Progenitor cell of endocrine pancreas (in vitro differentiated cells): Measurements from ENCODE around the gene UBE2L3. TPM values are rescaled to one million over a fixed set of nuclear protein-coding genes. Genes with fewer than 3 reads are reported as not detected.
A peak's percentile ranks its signal among the peaks of the same experiment; 100 is the strongest.

Experiments used
- DNase-seq: peaks from one replicate; pipeline ENCODE4 v3.0.0; 2021; ENCODE audit warnings: low spot score; ENCODE audit not compliant: unreplicated experiment
- H3K27ac Mint-ChIP-seq: 2 replicates; pipeline ENCODE4 v1.8.0; 2021; ENCODE audit warnings: mild to moderate bottlenecking, moderate library complexity, mixed read lengths
- H3K27me3 Mint-ChIP-seq: 2 replicates; pipeline ENCODE4 v1.8.0; 2021; ENCODE audit warnings: mixed read lengths
- H3K36me3 Mint-ChIP-seq: 2 replicates; pipeline ENCODE4 v1.8.0; 2022; ENCODE audit warnings: mixed read lengths; ENCODE audit not compliant: insufficient read depth
- H3K4me1 Mint-ChIP-seq: 2 replicates; pipeline ENCODE4 v1.8.0; 2021; ENCODE audit warnings: low read depth, mixed read lengths
- H3K4me3 Mint-ChIP-seq: 2 replicates; pipeline ENCODE4 v1.8.0; 2021; ENCODE audit warnings: low read depth, mild to moderate bottlenecking, moderate library complexity, mixed read lengths
- H3K9me3 Mint-ChIP-seq: 2 replicates; pipeline ENCODE4 v1.8.0; 2021; ENCODE audit warnings: low read depth, mixed read lengths
- total RNA-seq: library from RNA; stranded (reverse); gene quantifications from 2 replicates; pipeline ENCODE4 v1.2.1, GENCODE V29; 2021
- TF ChIP-seq, protein P1 (sequence below): fragments of 200-600 bp; sonication (generic); IDR thresholded peaks from one replicate; pipeline ENCODE4 v1.5.0; 2021; ENCODE audit warnings: antibody characterized with exemption, mild to moderate bottlenecking; ENCODE audit not compliant: unreplicated experiment

The UBE2L3 gene
- total RNA-seq, 1 donor from 2014 or later: 67.4 TPM

DNA sequence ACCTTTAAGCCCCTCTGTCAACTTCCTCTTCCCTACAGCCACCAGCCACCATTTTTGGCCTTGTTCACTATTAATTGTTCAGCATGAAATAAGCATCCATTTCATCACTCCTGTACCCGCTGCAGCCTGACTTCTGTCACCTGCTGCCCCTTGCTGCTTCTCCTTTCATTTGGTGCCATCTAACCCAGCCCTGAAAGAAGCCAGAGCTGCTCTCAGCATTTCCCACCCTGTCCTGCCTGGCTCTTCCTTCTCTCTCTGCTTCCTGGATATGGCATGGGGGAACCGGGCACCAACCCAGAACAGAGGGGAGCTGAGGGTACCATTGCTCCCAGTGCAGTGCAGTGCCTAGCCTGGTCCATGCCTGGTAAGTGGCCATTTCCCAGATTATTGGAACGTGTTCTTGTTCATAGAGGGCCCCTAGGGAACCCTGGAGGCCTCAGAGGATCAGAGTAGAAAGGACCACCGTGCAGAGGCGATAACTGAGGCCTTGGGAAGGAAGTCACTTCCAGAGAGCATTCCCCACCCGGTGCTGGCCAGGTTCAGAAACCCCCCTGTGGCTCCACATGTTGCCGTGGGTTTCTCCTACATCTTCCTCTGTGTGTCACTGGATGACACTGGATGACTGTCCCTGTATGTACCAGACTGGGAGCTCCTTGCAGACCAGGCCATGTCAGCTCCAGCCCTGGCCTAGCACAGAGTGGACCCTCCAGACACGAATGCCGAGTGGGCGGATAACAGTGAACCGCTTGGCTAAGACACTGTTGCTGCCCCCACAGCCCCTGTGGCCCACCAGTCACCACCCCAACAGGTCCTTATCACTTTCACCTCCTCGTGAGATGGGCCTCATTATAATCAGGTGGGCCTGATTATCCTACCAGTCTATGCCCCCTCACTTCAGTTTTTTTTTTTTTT lies 57.6 kb downstream of the UBE2L3 start:
- Mint-ChIP-seq H3K27ac (peak overlapping the region; percentile 35), H3K4me3 (no peak overlapping the region), H3K9me3 (no peaks in the 10 kb centered on the region), H3K4me1 (peaks cover 2% of the 10 kb centered on the region), H3K27me3 (no peaks in the 10 kb centered on the region), H3K36me3 (peaks cover 15% of the 10 kb centered on the region)
- TF ChIP-seq, protein P1, sequence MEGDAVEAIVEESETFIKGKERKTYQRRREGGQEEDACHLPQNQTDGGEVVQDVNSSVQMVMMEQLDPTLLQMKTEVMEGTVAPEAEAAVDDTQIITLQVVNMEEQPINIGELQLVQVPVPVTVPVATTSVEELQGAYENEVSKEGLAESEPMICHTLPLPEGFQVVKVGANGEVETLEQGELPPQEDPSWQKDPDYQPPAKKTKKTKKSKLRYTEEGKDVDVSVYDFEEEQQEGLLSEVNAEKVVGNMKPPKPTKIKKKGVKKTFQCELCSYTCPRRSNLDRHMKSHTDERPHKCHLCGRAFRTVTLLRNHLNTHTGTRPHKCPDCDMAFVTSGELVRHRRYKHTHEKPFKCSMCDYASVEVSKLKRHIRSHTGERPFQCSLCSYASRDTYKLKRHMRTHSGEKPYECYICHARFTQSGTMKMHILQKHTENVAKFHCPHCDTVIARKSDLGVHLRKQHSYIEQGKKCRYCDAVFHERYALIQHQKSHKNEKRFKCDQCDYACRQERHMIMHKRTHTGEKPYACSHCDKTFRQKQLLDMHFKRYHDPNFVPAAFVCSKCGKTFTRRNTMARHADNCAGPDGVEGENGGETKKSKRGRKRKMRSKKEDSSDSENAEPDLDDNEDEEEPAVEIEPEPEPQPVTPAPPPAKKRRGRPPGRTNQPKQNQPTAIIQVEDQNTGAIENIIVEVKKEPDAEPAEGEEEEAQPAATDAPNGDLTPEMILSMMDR: no peak
- no peak for DNase-seq

DNA sequence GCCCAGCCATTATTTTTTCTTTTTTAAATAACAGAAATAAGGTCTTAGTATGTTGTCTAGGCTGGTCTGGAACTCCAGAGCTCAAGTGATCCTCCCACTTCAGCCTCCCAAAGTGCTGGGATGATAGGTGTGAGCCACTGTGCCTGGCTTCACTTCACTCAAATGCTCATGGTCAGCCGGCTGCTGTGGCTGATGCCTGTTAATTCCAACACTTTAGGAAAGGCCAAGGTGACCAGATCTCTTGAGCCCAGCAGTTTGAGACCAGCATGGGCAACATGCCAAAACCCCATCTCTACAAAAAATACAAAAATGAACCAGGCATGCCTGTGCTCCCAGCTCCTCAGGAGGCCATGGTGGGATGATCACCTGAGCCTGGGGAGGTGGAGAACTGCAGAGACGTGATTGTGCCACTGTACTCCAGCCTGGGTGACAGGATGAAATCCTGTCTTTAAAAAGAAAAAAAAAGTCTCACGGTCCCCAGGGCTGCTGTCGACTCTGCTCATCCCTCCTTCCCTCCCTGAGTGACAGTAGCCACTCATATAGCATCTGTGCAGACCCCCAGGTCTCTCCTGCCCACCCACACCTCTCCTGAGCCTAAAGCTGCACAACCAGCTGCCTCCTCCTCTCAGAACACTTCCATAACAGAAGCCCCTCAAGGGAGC lies 58.7 kb downstream of the UBE2L3 start:
- peaks cover 14% of the 10 kb centered on the region for H3K36me3 Mint-ChIP-seq
- H3K4me1 Mint-ChIP-seq: peaks cover 2% of the 10 kb centered on the region
- H3K27ac Mint-ChIP-seq: peak overlapping the region; percentile 73
- H3K27me3 Mint-ChIP-seq: no peaks in the 10 kb centered on the region
- H3K9me3 Mint-ChIP-seq: no peaks in the 10 kb centered on the region
- TF ChIP-seq, protein P1: no peak
- DNase-seq: no peak
- no peak overlapping the region for H3K4me3 Mint-ChIP-seq

DNA sequence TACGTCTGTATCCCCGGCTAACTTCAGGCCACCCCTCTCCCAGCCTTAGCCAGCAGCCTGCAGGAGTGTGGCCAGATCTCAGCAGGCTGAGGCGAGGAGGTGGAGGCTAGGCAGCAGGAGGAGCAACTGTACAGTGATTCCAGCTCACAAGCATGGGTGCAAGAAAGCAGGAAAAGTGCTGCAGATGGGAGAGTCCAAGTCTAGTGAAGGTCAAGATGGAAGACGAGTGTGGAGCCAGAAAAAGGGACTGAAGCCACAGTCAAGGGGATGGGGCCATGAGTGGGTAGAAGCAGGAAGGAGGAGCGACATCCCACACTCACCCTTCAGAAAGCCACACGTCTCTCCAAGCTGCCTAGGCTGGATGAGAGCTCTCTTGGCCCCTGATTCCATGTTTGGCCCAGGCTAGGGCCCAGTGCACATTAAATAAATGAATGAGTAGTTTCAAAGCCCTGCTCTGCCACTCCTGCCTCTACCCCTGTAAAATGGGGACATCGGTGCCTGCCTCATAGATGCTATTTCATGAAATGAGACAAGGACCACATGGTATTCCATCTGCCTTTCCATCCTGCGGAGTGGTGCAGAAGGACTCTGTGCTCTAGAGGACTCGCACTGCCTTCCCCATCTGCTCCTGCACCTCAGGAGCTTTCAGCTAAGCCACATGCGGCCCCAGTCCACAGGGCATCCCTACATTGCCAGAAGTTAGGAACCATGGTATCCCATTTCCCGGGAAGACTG lies 59.4 kb downstream of the UBE2L3 start:
- Mint-ChIP-seq H3K27me3 (no peaks in the 10 kb centered on the region), H3K4me3 (peak overlapping the region; percentile 53), H3K4me1 (peaks cover 2% of the 10 kb centered on the region), H3K27ac (peak overlapping the region; percentile 73), H3K9me3 (no peaks in the 10 kb centered on the region), H3K36me3 (peaks cover 14% of the 10 kb centered on the region)
- TF ChIP-seq, protein P1: no peak
- no peak for DNase-seq

DNA sequence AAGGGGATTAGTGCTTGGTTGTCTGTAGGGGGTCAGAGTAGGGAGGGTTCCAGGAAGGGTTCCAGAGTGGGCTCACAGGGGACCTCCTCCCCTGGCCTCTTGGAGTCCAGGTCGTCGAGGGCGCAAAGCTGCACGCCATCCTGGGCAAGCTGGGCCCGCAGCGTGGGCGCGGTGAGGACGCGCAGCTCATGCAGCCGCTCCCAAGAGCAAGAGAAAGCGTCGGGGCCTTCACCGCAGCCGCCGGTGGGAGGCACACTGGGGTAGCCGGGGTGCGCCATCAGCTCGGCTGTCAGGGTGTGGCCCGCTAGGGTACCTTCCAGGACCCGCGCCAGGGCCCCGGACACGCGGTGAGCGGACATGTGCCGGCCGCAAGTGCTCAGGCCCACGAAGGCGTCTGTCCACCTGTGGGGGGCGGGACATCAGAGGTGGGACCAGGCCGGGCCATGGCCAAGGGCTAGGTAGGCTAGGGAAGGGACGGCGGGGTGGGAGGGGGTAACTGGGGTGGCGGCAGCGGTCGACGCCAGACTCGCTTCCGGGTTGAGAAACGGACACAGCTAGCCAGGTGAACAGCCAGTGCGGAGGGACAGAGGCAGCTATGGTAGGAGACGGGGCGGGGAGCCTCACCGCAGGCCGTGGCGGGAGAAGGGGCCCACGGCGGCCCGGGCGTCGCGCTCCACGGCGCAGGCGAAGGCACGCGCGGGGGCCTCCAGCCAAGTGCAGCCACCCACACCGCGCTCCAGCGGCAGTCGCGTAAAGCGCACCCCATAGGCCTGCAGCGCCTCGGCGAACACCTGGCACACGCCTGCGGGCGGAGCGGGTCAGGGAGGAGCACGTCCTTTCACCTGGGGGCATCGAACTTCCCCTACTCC lies 61.1 kb downstream of the UBE2L3 start:
- peak overlapping the region; percentile 94 for H3K27ac Mint-ChIP-seq
- H3K4me3 Mint-ChIP-seq: peak overlapping the region; percentile 87
- no peaks in the 10 kb centered on the region for H3K27me3 Mint-ChIP-seq
- no peaks in the 10 kb centered on the region for H3K9me3 Mint-ChIP-seq
- H3K4me1 Mint-ChIP-seq: peaks cover 2% of the 10 kb centered on the region
- H3K36me3 Mint-ChIP-seq: peaks cover 12% of the 10 kb centered on the region
- TF ChIP-seq, protein P1: no peak
- no peak for DNase-seq
